Activated CD8-positive, alpha-beta memory T cell treated with anti-CD3 and anti-CD28 coated beads, Interleukin-2, amount 50 U/mL, for 4 hours (primary cell): ENCODE measurements around the gene USP5.

ENCODE experiments used
- DNase-seq: peaks from one replicate; pipeline ENCODE4 v3.0.0-alpha.2; 2020

The USP5 gene

DNA sequence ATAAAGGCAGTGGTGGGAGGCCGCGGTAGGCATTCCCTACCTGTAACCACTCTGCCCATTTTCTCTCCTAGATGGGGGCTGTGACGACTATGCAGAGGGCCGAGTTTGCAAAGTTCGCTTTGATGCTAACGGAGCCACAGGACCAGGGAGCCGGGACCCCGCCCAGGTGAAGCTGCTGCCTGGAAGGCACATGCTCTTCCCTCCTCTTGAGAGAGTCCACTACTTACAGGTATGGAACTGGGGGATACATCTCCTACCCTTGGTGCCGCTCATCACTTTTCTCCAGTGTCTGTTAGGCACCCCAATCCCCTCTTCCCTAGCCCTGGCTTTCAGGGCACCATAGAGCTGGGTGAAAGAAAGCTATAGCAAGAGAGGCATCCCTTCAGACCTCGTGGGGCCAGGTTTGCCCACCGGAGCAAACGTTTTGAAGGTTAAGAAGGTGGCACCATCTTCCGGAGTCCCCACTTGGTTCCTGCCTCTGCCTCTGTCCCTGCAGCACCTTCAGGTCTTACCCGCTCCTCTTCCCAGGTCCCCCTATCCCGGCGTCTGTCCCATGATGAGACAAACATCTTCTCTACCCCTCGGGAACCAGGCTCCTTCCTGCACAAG, 25.7 kb upstream of the USP5 start:
- no peak for DNase-seq

DNA sequence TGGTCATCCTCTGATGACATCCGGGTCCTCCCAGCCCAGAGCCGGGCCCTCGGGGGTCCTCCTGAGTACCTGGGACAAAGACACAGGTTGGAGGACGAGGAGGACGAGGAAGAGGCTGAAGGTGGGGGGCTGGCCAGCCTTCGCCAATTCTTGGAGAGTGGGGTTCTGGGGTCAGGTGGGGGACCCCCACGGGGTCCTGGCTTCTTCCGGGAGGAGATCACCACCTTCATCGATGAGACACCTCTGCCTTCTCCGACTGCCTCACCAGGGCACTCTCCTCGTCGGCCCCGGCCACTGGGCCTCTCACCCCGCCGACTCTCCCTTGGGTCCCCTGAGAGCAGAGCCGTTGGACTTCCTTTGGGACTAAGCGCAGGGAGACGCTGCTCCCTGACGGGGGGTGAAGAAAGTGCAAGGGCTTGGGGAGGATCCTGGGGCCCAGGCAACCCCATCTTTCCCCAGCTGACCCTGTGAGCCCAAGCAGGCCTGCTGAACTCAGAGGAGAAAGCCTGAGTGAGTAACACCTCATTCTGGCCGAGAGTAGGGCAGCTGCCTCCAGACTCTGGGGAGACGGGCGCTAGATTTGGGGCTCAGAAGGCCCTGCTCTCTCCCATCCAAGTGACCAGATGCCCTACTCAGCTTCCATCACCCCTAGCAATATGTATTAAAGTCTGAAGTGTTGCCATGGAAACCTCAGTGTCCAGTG, 25.1 kb upstream of the USP5 start:
- DNase-seq = no peak

DNA sequence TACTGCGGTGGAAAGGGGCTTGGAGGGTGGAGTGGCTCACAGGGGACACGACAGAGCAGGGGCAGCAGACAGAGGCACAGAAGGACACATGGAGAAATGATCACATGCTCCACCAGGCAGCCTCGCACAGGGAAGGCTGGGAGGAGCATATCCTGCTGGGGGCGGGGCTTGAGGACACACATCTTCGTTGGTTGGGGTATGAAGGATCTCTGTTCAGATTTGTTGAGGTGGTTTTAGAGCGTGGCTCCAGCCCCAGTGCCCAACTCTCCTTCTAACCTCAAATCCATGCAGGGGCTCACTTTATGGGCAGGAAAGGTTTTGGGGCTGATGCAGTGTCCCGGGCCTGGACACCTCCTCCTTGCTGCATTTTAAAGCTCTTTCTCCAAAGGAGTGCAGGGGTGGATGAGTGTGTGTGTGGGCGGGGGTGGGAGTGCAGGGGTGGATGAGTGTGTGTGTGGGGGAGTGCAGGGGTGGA, 24.5 kb upstream of the USP5 start:
- peak; percentile 47 for DNase-seq

DNA sequence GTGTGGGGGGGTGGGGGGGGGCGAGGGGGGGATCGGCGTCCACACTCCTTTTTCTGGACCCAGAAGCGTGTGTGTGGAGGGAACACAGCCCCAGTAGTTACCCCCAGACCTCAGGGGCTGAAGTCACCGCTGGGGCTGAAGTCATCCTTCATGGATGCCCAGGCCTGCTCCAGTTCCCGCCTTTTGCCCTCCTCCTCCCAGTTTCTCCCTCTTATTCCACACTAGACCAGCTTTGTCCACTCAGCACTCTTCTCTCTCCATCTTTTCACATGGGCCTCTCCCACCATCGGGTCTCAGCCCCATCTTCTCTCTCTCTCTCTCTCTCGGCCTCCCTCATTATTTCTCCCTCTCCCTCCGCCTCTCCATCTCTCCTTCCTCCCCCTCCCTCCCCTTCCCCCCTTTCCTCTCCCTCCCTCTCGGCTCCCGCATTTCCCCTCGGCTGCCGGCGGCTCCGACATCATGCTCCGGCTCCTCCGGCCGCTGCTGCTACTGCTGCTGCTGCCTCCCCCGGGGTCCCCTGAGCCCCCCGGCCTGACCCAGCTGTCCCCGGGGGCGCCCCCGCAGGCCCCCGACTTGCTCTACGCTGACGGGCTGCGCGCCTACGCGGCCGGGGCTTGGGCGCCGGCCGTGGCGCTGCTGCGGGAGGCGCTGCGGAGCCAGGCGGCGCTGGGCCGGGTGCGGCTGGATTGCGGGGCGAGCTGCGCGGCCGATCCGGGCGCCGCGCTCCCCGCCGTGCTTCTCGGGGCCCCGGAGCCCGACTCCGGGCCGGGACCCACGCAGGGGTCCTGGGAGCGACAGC, 23.8 kb upstream of the USP5 start, which contains the start of gene P3H3:
TSS of gene P3H3 (plus strand) at position 426 of the 799 bp plus-strand sequence. CDS start at position 460, 34 bp downstream.
- no peak for DNase-seq

DNA sequence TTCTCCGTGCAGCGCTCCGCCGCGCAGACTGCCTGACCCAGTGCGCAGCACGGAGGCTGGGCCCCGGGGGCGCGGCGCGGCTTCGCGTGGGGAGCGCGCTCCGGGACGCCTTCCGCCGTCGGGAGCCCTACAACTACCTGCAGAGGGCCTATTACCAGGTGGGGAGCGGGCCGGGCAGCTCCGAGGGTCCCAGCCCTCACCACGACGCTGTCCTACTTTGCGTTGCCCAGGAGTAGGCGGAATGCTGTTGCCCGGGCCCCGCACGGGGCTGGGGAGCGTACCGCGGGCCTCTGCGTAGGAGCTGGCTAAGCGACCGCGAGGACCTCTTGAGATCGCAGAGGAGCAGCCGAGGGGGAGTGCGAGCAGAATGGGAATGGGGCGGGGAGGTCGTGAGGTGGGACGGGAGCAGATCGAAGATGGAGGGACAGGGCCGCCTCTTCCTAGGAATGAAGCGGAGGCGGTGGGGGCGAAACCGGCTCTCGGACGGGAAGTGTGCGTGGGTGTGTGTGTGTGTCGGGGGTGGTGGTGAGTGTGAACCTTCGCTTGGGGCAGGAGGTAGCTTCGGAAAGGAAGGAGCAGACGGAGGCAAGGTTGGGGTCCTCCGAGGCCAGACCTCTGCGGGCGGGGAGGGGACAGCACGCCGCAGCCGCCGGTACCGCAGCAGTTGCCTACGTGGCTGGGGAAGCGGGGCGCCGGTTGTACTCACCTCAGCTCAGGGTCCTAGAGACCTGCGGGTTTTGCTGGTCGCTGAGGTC, 23.0 kb upstream of the USP5 start:
- peak; percentile 46 for DNase-seq

DNA sequence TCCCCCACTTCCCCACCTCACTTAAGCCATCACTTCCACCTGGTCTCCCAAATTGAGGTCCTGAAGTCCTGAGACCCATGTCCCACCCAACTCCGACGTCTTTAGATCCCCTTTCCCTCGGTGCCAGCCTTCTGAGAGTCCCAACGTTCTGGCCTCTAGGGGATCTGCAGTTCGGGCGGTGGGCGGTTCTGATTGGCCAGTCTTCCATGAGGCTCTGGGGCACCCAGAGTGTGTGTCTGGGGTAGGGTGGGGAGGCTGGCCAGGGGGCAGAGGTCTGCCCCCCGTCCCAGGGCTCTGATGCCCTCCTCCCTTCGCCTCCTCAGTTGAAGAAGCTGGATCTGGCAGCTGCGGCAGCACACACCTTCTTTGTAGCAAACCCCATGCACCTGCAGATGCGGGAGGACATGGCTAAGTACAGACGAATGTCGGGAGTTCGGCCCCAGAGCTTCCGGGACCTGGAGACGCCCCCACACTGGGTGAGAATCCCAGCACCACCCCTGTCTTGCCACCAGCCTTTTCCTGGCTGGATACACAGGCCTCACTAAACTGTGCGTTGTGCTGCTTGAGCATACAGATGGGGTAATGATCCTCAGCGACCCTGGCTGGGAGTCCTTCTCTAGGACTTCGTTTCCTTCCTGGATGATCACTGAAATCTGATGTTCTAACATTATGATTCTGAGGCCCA, 22.3 kb upstream of the USP5 start:
- DNase-seq = no peak

DNA sequence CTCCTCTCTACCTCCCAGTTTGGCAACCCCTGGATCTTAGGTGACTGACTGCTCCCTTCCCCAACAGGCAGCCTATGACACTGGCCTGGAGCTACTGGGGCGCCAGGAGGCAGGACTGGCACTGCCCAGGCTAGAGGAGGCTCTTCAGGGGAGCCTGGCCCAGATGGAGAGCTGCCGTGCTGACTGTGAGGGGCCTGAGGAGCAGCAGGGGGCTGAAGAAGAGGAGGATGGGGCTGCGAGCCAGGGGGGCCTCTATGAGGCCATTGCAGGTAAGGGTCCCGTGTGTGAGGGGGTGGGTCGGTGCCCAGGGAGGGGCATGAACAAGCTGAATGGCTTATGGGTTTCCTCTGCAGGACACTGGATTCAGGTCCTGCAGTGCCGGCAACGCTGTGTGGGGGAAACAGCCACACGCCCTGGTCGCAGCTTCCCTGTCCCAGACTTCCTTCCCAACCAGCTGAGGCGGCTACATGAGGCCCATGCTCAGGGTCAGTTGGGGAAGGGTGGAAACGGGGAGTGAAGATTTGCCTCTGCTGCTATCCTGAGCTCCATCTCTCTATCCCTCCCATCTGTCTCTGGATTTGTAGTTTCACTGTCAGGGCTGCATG, 21.6 kb upstream of the USP5 start:
- no peak for DNase-seq

DNA sequence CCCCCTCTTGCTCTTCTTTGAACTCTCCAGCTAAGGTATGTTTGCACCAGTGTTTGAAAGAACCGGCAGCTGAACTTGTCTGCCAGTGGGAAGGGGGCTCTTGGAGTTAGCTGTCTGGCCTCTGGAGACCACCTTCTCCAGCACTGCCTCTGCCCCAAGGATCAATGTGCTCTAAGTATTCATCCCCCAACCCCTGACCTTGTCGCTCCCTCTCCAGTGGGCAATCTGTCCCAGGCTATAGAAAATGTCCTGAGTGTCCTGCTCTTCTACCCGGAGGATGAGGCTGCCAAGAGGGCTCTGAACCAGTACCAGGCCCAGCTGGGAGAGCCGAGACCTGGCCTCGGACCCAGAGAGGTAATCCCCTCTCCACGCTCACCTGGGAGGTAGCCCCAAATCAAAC, 21.0 kb upstream of the USP5 start:
- no peak for DNase-seq

DNA sequence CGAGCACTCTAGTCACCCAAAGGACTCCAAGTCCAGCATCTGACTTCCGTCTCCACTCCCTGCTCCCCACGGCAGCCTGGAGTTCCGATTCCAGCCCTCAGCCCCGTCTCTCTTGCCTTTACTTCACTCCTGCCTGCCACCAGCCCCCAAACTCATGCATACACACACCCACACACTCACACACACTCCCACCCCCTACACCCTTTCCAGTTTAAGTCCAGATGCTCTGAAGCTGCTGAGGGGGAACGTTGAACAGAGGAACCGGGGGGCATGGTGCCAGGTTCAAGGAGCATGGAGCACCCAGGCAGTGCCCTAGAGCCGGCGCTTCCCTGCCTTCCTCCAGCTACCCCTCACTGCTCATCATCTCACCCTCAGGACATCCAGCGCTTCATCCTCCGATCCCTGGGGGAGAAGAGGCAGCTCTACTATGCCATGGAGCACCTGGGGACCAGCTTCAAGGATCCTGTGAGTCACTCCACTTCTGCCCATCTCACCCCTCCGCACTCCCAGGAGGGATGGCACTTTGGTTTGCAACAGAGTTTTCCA, 20.4 kb upstream of the USP5 start:
- DNase-seq = no peak

DNA sequence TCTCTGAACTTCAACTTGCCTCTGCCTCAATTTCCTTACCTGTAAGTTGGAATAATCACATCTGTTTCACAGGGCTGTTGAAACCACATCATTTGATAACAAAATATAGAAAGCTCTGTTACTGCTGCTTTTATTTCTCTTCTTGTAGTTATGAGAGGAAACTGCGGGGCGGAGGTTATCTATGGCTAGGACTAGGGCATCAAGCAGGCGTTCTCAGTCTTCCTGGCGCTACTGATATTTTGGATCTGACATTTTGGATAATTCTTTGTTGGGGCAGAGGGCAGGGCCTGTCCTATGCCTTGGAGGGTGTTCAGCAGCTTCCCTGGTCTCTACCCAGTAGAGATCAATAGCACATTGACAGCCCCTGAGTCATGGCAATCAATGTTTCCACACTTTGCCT, 19.8 kb upstream of the USP5 start:
- no peak for DNase-seq

DNA sequence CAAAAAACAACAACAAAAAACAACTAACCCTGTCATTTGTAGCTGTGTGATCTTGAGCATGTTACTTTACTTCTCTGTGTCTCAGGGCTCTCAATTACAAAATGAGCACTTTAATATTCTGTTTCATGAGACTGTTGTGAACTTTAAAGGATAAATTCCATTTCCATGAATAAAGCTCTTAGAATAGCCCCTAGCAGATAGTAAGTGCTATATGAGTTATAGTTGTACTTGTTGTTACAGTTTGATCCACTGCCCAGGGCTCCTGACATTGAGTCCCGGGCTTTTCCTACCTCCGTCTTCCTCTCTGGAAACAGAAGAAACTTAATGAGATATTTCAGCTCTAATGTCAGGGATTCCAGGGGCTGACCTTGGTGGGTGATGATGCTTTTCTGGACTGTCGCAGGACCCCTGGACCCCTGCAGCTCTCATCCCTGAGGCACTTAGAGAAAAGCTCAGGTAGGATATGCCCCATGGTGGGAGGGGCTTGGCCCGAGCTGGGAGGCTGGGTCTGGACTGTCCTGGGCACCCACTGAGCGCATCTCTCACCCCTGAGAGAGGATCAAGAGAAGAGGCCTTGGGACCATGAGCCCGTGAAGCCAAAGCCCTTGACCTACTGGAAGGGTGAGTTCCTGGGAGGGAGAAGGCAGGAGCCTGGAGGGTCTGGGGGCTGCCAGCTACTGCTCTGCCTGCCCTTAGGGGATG, 18.6 kb upstream of the USP5 start:
- DNase-seq = no peak

DNA sequence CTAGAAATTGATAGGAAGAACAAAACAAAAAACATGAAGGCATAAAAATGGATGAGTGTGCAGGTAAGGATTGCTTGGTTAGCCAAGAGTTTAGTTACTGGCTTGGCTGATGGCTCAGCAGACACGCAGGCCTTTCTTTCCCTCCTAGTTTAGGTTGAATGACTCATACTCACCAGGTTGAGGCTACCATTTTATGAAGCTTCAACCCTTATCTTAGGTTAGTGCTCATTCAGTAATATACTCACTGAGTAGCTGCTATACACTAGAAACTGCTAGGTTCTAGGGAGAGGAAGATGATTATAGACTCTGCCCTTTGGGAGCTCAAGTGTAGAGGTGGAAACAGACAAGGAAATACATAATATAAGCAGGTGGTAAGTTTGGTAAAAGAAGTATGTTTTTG, 17.7 kb upstream of the USP5 start:
- DNase-seq = no peak

DNA sequence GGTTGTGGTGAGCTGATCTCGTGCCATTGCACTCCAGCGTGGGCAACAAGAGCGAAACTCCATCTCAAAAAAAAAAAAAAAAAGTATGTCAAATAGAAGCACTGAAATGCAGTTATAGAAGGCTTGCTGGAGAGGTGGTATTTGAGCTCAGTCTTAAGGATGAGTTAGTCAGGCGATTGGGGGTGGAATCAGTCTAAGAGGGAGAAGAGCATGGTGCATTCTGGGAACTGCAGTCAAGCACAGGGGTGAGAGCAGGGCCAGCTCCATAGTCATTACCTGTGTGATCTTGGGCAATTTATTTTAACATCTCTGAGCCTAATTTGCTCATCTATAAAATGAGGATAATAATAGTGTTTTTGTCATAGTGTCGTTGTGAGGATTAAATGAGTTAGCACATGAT, 17.1 kb upstream of the USP5 start:
- DNase-seq = no peak

DNA sequence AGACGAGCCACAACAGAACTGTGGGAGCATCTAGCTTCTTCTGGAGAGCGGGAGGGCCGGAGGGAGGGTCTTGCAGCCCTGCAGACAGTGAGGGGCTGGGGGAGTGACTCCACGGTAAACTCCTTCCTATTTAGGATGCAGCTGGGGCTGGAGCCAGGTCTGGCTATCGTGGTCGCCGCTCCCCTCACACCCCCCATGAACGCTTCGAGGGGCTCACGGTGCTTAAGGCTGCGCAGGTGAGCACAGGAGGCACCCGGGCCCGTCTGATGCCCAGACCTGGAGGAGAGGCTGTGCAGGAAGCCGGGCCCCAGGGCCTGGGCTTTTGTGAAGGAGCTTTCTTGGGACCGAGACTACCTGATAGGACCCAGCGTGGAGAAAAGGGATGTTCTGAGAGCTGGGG, 15.1 kb upstream of the USP5 start:
- DNase-seq = no peak

DNA sequence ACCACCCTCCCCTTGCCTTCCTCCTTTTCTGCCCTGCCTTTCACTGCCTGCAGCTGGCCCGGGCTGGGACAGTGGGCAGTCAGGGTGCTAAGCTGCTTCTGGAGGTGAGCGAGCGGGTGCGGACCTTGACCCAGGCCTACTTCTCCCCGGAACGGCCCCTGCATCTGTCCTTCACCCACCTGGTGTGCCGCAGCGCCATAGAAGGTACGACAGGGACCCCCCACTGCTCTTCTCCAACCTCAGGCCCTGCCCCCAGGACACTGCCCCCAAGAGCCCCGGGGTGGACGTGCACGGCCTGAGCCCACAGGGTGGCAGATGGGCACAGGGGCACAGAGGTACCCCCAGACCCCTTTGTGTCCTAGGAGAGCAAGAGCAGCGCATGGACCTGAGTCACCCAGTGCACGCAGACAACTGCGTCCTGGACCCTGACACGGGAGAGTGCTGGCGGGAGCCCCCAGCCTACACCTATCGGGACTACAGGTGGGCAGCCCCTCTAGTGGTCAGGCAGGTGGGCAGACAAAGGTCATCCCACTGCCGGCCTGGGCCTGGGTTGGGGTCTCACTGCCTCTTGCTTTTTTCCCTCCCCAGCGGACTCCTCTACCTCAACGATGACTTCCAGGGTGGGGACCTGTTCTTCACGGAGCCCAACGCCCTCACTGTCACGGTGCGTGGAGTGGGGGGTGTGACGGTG, 14.4 kb upstream of the USP5 start:
- DNase-seq = no peak

DNA sequence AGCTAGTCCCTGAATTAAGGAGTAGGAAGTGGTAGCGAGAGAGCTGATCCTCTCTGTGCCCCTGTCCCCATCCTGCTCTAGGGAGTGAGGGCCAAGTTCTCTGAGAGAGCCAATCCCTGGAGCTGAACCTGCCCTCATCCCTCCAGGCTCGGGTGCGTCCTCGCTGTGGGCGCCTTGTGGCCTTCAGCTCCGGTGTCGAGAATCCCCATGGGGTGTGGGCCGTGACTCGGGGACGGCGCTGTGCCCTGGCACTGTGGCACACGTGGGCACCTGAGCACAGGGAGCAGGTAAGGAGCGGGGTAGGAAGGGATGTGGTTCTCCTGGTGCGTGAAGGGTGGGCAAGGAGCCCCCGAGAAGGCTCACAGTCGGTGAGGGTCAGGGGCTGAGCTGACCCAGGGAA, 13.1 kb upstream of the USP5 start:
- DNase-seq = no peak

DNA sequence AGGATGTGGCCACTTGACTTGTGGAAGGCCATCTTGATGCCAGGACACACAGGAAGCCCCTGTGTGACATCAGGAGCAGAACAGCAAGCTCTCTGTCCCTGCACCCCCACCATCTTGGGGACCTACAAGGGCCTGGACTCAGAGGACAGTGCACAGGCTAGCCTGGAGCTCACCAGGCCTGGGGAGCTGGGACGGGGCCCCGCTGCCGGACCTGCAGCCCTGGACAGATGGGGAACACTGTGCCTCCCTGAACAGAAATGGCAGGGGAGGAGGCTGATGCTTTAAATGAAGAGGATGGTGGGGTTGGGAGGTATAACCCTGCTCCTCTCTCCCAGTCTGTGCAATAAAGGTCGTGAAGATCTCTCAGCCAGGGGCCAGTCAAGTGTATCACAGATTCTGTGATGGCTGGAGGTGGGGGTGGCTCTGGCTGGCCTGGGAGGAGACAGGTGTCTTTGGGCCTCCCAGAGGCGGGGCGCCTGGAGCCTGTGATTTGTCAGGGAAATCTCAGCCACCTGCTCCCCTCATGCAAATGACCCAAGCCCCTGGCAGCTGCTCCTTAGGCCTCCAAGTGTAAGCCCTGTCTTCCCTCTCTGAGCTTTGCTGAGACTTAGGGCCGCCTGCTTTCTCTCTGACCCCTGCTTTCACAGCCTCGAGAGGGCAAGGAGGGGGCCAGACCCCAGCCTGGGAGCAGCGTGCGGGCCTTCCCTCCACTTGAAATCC, 12.3 kb upstream of the USP5 start:
- no peak for DNase-seq

DNA sequence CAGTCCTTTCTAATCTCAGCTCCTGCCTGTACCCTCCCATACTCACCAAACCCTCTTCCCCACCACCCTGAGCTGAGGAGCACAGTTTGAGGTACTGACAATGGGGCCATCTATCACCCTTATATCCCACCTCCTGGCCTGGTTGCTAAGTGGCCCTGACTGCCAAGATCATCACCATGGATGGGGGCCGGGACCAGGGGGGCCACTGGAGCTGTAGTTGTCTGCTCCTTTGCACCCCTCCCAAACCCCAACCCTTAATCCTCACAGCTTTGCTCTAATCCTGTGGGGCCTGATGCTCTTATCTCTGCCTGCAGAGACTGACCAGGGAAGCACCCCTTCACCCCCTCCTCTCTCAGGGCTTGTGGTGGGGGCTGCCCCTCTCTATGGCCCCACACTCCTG, 11.6 kb upstream of the USP5 start:
- DNase-seq = no peak

DNA sequence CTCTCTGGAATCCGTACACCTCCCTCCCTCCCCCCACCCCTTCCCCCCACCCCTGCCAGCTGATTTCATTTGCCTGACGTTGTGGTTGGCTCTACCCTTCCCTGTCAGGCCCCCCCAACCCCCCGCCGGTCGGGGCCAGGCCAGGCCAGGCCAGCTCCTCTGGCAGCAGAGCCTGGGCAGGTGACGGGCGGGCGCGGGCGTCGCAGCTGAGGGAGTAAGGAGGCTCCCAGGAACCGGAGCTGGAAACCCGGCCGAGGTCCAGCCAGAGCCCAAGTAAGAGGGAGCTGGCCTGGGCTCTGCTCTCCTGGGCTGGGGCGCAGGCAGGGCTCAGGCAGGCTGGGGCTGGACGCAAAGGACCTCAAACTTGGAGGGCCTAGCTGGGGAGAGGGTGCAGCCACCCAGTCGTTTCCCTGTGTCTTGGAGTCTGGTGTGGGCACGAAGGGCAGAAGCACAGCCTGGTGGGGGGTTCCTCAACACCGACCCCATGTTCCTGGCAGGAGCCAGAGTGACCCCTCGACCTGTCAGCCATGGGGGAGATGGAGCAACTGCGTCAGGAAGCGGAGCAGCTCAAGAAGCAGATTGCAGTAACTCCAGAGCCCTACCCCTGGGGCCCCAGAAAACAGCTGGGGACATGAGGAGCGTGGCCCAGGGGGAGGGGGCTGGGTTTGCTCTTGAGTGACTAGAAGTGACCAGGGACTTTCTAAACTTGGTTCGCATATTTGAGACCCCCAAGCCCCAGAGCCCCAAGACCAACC, 11.0 kb upstream of the USP5 start, which contains the start of gene GNB3:
TSS of gene GNB3 (plus strand) at position 165 of the 755 bp plus-strand sequence. CDS start at position 528, 363 bp downstream.
- DNase-seq = no peak
